ENCODE data around the gene PDE8A. TPM values are rescaled to one million over a fixed set of nuclear protein-coding genes. Genes with fewer than 3 reads are reported as not detected.
"Not testable (repeated sequence)": the region's sequence is repeated elsewhere in the genome, so short reads cannot be mapped to it uniquely, and the experiment has no call there.

PDE8A gene
- total RNA-seq, 2 experiments from 2014 or later = 12.6 to 12.8 TPM

DNA sequence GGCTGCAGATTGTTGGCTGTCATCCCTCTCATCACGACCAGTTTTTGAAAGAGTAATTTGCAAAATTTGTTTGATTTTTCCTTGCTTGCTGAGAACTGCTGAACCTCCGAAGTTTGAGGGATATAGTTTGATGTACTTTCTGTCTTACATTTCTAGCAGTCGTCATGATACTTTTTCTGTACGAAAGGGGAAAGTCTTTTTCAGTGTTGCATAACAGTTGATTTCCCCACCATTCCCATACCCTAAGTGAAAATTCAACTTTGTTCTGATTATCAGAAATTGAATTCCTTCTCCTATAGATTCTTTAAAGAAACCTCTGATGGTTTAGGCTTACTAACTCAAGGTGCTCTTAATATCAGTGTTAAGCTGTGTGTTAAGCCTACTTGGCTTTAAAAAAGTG is 1.6 kb downstream of the PDE8A start:
- ATAC-seq = no peak
- H3K36me3 Mint-ChIP-seq (ENCODE audit: low read depth) = peaks cover 11% of the 10 kb centered on the region
- no peaks in the 10 kb centered on the region for H3K9me3 Mint-ChIP-seq (ENCODE audit: insufficient read depth)
- POLR2A ChIA-PET = interaction anchor here (1.3 kb wide), 1 partner anchor 9 kb away, joined by 4 read pairs; no protein-coding TSS in a partner anchor
- peaks cover 4% of the 10 kb centered on the region for H3K27me3 Mint-ChIP-seq (ENCODE audit: low read depth)
- no peak for DNase-seq
- H3K27ac Mint-ChIP-seq = no peak overlapping the region
- peaks cover 59% of the 10 kb centered on the region for H3K4me1 Mint-ChIP-seq (ENCODE audit: low read depth)
- CTCF ChIA-PET = interaction anchor here (0.9 to 1.8 kb wide), 2 partner anchors 10 to 61 kb away, joined by 4 to 6 read pairs; no protein-coding TSS in a partner anchor
- peak overlapping the region; percentile 86 for H3K4me3 Mint-ChIP-seq

GRCh38 chr15:84983711-84984110 is 2.1 kb downstream of the PDE8A start:
- ChIA-PET CTCF (interaction anchor here (0.9 to 1.8 kb wide), 2 partner anchors 9 to 61 kb away, joined by 4 to 6 read pairs; no protein-coding TSS in a partner anchor), POLR2A (interaction anchor here (1.3 kb wide), 1 partner anchor 8 kb away, joined by 4 read pairs; no protein-coding TSS in a partner anchor)
- H3K27me3 Mint-ChIP-seq (ENCODE audit: low read depth) = peaks cover 4% of the 10 kb centered on the region
- no peak for DNase-seq
- H3K36me3 Mint-ChIP-seq (ENCODE audit: low read depth) = peaks cover 13% of the 10 kb centered on the region
- no peak overlapping the region for H3K27ac Mint-ChIP-seq
- H3K4me1 Mint-ChIP-seq (ENCODE audit: low read depth) = peaks cover 63% of the 10 kb centered on the region
- ATAC-seq = no peak
- no peaks in the 10 kb centered on the region for H3K9me3 Mint-ChIP-seq (ENCODE audit: insufficient read depth)
- H3K4me3 Mint-ChIP-seq = no peak overlapping the region

DNA sequence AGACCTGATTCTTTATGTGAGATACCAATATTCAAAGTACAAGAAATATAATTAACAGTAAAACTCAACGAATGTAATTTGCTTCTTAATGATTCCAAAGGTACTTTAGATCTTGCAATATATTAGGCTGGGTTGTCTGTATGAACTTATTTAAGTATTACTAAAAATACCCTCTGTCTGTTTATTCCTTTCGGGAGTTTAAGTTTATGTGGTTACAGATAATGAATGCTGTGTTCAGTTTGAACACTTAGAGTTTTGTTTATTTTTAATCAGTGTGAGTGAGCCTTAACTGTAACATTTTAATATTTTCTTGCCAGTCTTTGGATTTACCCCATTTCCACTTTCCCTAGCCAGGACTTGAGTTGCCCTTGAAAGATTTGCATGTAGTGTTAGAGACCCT is 3.5 kb downstream of the PDE8A start:
- ChIA-PET CTCF (no interaction called here), POLR2A (no interaction called here)
- Mint-ChIP-seq H3K4me1 (ENCODE audit: low read depth) (peaks cover 61% of the 10 kb centered on the region), H3K36me3 (ENCODE audit: low read depth) (peaks cover 13% of the 10 kb centered on the region), H3K4me3 (no peak overlapping the region), H3K27me3 (ENCODE audit: low read depth) (peaks cover 4% of the 10 kb centered on the region), H3K9me3 (ENCODE audit: insufficient read depth) (no peaks in the 10 kb centered on the region), H3K27ac (no peak overlapping the region)
- ATAC-seq = no peak
- no peak for DNase-seq

- peaks cover 69% of the 10 kb centered on the region for H3K4me1 Mint-ChIP-seq (ENCODE audit: low read depth)
- H3K4me3 Mint-ChIP-seq; POLR2A ChIA-PET; H3K27ac Mint-ChIP-seq; DNase-seq; H3K27me3 Mint-ChIP-seq (ENCODE audit: low read depth); H3K9me3 Mint-ChIP-seq (ENCODE audit: insufficient read depth); ATAC-seq: not testable (repeated sequence)
- H3K36me3 Mint-ChIP-seq (ENCODE audit: low read depth) = peaks cover 12% of the 10 kb centered on the region
- CTCF ChIA-PET = interaction anchor here (0.9 to 2.1 kb wide), 3 partner anchors 50 to 57 kb away, joined by 3 to 16 read pairs (median 4); no protein-coding TSS in a partner anchor
Measured at GRCh38 chr15:84987351-84987750, 5.7 kb downstream of the PDE8A start.

DNA sequence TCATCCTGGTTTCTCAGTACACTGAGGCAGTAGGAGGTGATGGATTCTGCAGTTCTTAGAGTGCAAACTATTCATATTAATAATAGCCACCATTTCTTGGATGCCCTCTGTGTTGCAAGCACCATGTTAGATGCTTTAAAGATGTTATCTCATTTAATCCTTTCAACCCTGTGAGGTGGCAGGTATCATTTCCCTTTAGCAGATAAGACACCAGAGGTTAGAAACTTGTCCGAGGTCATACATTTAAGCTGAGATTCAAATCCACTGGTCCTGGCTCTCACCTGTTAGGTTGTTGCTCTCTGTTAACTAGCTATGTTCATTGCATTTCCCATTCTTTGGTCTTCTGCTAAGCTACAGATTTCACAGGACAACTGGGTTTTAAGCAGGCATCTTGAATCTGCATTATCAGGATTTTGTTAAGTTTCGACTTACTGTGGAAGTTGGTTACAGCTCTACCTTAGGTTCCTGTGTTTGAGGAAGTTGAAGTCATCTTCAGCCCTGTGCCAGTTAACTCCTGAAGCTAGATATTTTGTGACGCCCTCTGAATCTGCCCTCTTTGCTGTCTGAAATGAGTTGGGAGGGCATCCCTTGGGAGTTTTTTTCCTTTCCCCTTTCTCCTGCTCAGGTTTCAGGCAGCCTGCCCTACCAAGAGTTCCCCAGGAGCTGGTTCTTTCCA is 6.4 kb downstream of the PDE8A start:
- DNase-seq = no peak
- peaks cover 2% of the 10 kb centered on the region for H3K27me3 Mint-ChIP-seq (ENCODE audit: low read depth)
- peaks cover 7% of the 10 kb centered on the region for H3K36me3 Mint-ChIP-seq (ENCODE audit: low read depth)
- peak overlapping the region; percentile 89 for H3K27ac Mint-ChIP-seq
- POLR2A ChIA-PET = interaction anchor here (1.1 kb wide), 1 partner anchor 7 kb away, joined by 4 read pairs; no protein-coding TSS in a partner anchor
- no peaks in the 10 kb centered on the region for H3K9me3 Mint-ChIP-seq (ENCODE audit: insufficient read depth)
- peak overlapping the region; percentile 26 for H3K4me3 Mint-ChIP-seq
- no peak for ATAC-seq
- CTCF ChIA-PET = interaction anchor here (0.9 to 2.1 kb wide), 4 partner anchors 18 to 56 kb away, joined by 3 to 16 read pairs (median 5); no protein-coding TSS in a partner anchor
- H3K4me1 Mint-ChIP-seq (ENCODE audit: low read depth) = peaks cover 67% of the 10 kb centered on the region

DNA sequence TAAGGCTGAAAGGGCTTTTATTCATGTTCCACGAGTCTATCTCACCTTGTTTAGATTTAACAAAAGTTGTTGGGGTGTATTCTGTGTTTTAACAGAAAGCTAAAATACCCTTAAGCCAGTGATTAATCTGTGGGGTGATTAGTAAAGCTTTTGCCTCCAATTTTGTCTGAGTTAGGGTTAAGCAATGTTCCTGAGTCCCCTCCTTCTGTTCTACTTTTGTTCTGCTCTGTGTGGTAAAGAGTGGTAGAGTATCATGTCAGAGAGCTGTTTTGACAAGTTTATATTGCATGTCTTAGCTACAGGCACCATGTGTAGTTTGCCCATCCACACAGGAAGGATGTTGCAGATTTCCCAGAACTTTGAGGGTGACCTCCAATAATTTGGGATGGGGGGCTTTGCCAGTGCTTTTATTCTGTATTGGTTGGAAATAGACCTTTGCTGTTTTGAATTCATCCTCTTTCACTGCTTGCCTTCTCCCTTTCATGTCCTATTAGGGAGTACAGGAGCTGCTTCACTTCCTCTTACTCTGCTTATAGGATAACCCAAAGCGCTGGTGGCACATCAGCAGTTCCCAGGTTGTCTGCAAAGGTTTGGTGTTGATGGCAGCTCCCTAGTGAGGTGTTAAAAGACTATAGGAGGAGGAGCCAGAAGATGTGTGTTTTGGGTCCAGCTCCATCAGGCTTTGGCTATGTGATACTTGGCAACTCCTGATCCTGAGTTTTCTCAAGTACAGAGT is 7.4 kb downstream of the PDE8A start:
- peaks cover 7% of the 10 kb centered on the region for H3K36me3 Mint-ChIP-seq (ENCODE audit: low read depth)
- no peaks in the 10 kb centered on the region for H3K9me3 Mint-ChIP-seq (ENCODE audit: insufficient read depth)
- no peaks in the 10 kb centered on the region for H3K27me3 Mint-ChIP-seq (ENCODE audit: low read depth)
- ATAC-seq = no peak
- ChIA-PET CTCF (interaction anchor here (1.4 to 2.1 kb wide), 3 partner anchors 17 to 55 kb away, joined by 3 to 16 read pairs (median 6); no protein-coding TSS in a partner anchor), POLR2A (interaction anchor here (1.1 kb wide), 1 partner anchor 8 kb away, joined by 4 read pairs; no protein-coding TSS in a partner anchor)
- H3K4me1 Mint-ChIP-seq (ENCODE audit: low read depth) = peaks cover 57% of the 10 kb centered on the region
- DNase-seq = no peak
- H3K27ac Mint-ChIP-seq = peak overlapping the region; percentile 89
- no peak overlapping the region for H3K4me3 Mint-ChIP-seq

DNA sequence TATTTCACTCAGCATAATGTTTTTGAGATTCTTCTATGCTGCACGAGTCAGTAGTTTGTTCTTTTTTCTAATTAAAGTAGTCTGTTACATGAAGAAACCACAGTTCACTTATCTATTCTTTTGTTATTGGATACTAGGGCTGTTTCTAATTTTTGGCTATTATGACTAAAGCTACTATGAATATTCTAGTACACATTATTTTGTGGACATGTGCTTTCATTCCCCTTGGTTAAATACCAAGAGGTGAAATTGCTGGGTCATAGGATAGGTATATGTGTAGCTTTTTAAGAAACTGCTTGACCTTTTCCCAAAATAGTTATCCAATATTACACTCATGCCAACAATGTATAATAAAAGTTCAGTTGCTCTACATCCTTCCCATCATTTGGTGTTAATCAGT is 8.9 kb downstream of the PDE8A start:
- ChIA-PET POLR2A (interaction anchor here (0.6 kb wide), 1 partner anchor 185 kb away, joined by 4 read pairs; no protein-coding TSS in a partner anchor), CTCF (interaction anchor here (0.6 to 1.3 kb wide), 3 partner anchors 10 to 12 kb away, joined by 3 to 4 read pairs (median 3); no protein-coding TSS in a partner anchor)
- Mint-ChIP-seq H3K27me3 (ENCODE audit: low read depth) (no peaks in the 10 kb centered on the region), H3K27ac (no peak overlapping the region), H3K4me1 (ENCODE audit: low read depth) (peaks cover 48% of the 10 kb centered on the region), H3K36me3 (ENCODE audit: low read depth) (peaks cover 7% of the 10 kb centered on the region), H3K9me3 (ENCODE audit: insufficient read depth) (no peaks in the 10 kb centered on the region), H3K4me3 (no peak overlapping the region)
- ATAC-seq = no peak
- no peak for DNase-seq

GRCh38 chr15:84991014-84991712 is 9.5 kb downstream of the PDE8A start:
- no peak overlapping the region for H3K4me3 Mint-ChIP-seq
- peaks cover 45% of the 10 kb centered on the region for H3K4me1 Mint-ChIP-seq (ENCODE audit: low read depth)
- no peaks in the 10 kb centered on the region for H3K27me3 Mint-ChIP-seq (ENCODE audit: low read depth)

GRCh38 chr15:84992157-84992944 is 10.7 kb downstream of the PDE8A start:
- no peaks in the 10 kb centered on the region for H3K27me3 Mint-ChIP-seq (ENCODE audit: low read depth)
- H3K4me3 Mint-ChIP-seq = no peak overlapping the region
- no peak overlapping the region for H3K27ac Mint-ChIP-seq
- H3K4me1 Mint-ChIP-seq (ENCODE audit: low read depth) = peaks cover 34% of the 10 kb centered on the region
- DNase-seq (no peak), ATAC-seq (peak; percentile 74)
- ChIA-PET CTCF (interaction anchor here (1.2 to 1.4 kb wide), 3 partner anchors 9 to 52 kb away, joined by 3 to 4 read pairs (median 4); no protein-coding TSS in a partner anchor), POLR2A (interaction anchor here (1.0 kb wide), 1 partner anchor 9 kb away, joined by 4 read pairs; no protein-coding TSS in a partner anchor)
- no peaks in the 10 kb centered on the region for H3K9me3 Mint-ChIP-seq (ENCODE audit: insufficient read depth)
- peaks cover 4% of the 10 kb centered on the region for H3K36me3 Mint-ChIP-seq (ENCODE audit: low read depth)

More at GRCh38 chr15:84991014-84991712, 9.5 kb downstream of the PDE8A start:
- ChIA-PET POLR2A (interaction anchor here (0.6 kb wide), 1 partner anchor 186 kb away, joined by 4 read pairs; no protein-coding TSS in a partner anchor), CTCF (interaction anchor here (0.7 to 1.3 kb wide), 5 partner anchors 9 to 53 kb away, joined by 3 to 4 read pairs (median 3); no protein-coding TSS in a partner anchor)
- peaks cover 6% of the 10 kb centered on the region for H3K36me3 Mint-ChIP-seq (ENCODE audit: low read depth)
- DNase-seq (no peak), ATAC-seq (no peak)
- no peaks in the 10 kb centered on the region for H3K9me3 Mint-ChIP-seq (ENCODE audit: insufficient read depth)
- no peak overlapping the region for H3K27ac Mint-ChIP-seq

DNA sequence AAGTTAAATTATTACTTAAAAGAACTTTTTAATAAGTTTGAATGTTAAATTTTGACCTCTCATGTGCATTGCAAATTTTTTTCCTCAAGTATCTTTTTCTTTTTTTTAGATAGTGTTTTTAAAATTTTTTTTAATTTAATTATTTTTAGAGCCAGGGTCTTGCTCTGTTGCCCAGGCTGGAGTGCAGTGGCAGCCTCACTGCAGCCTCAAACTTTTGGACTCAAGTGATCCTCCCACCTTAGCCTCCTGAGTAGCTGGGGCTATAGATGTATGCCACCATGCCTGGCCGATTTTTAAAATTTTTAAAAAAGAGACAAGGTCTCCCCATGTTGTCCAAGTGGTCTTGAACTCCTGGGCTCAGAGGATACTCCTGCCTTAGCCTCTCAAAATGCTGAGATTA is 14.4 kb downstream of the PDE8A start:
- CTCF ChIA-PET = no interaction called here
- H3K36me3 Mint-ChIP-seq (ENCODE audit: low read depth) = no peaks in the 10 kb centered on the region
- H3K4me3 Mint-ChIP-seq = no peak overlapping the region
- no peak overlapping the region for H3K27ac Mint-ChIP-seq
- DNase-seq (no peak), ATAC-seq (no peak)
- no peaks in the 10 kb centered on the region for H3K9me3 Mint-ChIP-seq (ENCODE audit: insufficient read depth)
- peaks cover 13% of the 10 kb centered on the region for H3K4me1 Mint-ChIP-seq (ENCODE audit: low read depth)
- POLR2A ChIA-PET = no interaction called here
- H3K27me3 Mint-ChIP-seq (ENCODE audit: low read depth) = no peaks in the 10 kb centered on the region

Data from activated CD8-positive, alpha-beta T cell treated with anti-CD3 and anti-CD28 coated beads, Interleukin-2, amount 10 ng/mL, durations not matched to agents 7 days and 5 days (primary cell).